Neutrophil (primary cell): ENCODE data around the gene THAP4.

Source experiments
- H3K27ac ChIP-seq: fragments of 200-600 bp; sonication (generic); 2 replicates; pipeline ENCODE4 v1.5.1; 2016; ENCODE audit warnings: mild to moderate bottlenecking, moderate library complexity
- H3K27me3 ChIP-seq: fragments of 200-600 bp; sonication (generic); 2 replicates; pipeline ENCODE4 v1.6.0; 2016; ENCODE audit warnings: mild to moderate bottlenecking
- H3K36me3 ChIP-seq: fragments of 200-600 bp; sonication (generic); 2 replicates; pipeline ENCODE4 v1.5.1; 2017
- H3K4me1 ChIP-seq, 2 experiments: fragments of 200-600 bp in 1 of 2; sonication (generic) in 1 of 2; 1 replicate in 1 of 2; 2 replicates in 1 of 2; pipeline versions ENCODE4 v1.5.1 to v1.6.1; 2013 to 2016; ENCODE audit warnings: low read depth in 1 of 2, low read length in 1 of 2, mild to moderate bottlenecking in 1 of 2, moderate library complexity in 1 of 2; ENCODE audit not compliant: control insufficient read depth in 1 of 2, insufficient read depth in 1 of 2
- H3K4me3 ChIP-seq, 2 experiments: fragments of 200-600 bp in 1 of 2; sonication (generic) in 1 of 2; 1 replicate in 1 of 2; 2 replicates in 1 of 2; pipeline ENCODE4 v1.5.1; 2013 to 2016; ENCODE audit warnings: low read depth in 1 of 2, low read length in 1 of 2, mild to moderate bottlenecking in 1 of 2, moderate library complexity in 1 of 2
- H3K9me3 ChIP-seq: fragments of 200-600 bp; sonication (generic); 2 replicates; pipeline ENCODE4 v1.5.1; 2016
- CTCF ChIP-seq: fragments of 200-600 bp; sonication (generic); IDR thresholded peaks from 2 replicates; pipeline ENCODE4 v1.5.1; 2016; ENCODE audit warnings: antibody characterized with exemption

The THAP4 gene

GRCh38 chr2:241538838-241539615, 97.9 kb downstream of the THAP4 start:
- Histone ChIP-seq H3K9me3 (no peaks in the 10 kb centered on the region), H3K27me3 (peaks cover 90% of the 10 kb centered on the region), H3K4me1 (peaks cover 4 to 5% of the 10 kb centered on the region in 2 experiments), H3K27ac (no peak overlapping the region), H3K36me3 (no peaks in the 10 kb centered on the region), H3K4me3 (no peak overlapping the region)
- no peak for TF ChIP-seq CTCF

- H3K9me3 ChIP-seq, result no peaks in the 10 kb centered on the region
- H3K27ac ChIP-seq, result no peak overlapping the region
- TF ChIP-seq CTCF, result no peak
- peaks cover 63% of the 10 kb centered on the region for H3K27me3 ChIP-seq
- no peaks in the 10 kb centered on the region for H3K36me3 ChIP-seq
- H3K4me1 ChIP-seq, result peaks cover 4 to 5% of the 10 kb centered on the region in 2 experiments
- no peak overlapping the region for H3K4me3 ChIP-seq
These were observed 100.9 kb downstream of the THAP4 start for GRCh38 chr2:241535871-241536655.

GRCh38 chr2:241534701-241535375, 102.1 kb downstream of the THAP4 start:
- Histone ChIP-seq H3K36me3 (no peaks in the 10 kb centered on the region), H3K9me3 (no peaks in the 10 kb centered on the region), H3K4me1 (no peaks in the 10 kb centered on the region), H3K27me3 (peaks cover 51% of the 10 kb centered on the region), H3K27ac (no peak overlapping the region), H3K4me3 (no peak overlapping the region)
- no peak for TF ChIP-seq CTCF
